ENCODE measurements around the gene SIRT1.

- TF ChIP-seq CTCF (conservative IDR thresholded peaks at IDR 0.05 in 1 of 2, IDR thresholded peaks at IDR 0.05 in 1 of 2; ENCODE audit: low read depth in 1 of 2, low read length in 2 of 2) (no peak), EZH2 (IDR thresholded peaks at IDR 0.05; ENCODE audit: low read length, missing control alignments) (no peak)
Measured at GRCh38 chr10:67875340-67876238, 8.9 kb upstream of the SIRT1 start.

Measured in fibroblast of lung (primary cell).